Measurements from ENCODE around the gene ZNF823. TPM values are rescaled to one million over a fixed set of nuclear protein-coding genes. Genes with fewer than 3 reads are reported as not detected.

ZNF823 gene
- total and polyA plus RNA-seq, 2 donors (not counting 3 experiments of a cell fraction or from before 2014, with no cell fraction given): 1.4 to 4.4 TPM

GRCh38 chr19:11684987-11685675, 53.6 kb downstream of the ZNF823 start:
- Histone ChIP-seq H4K20me1 (replicated peaks; ENCODE audit: control insufficient read depth, extremely low read depth, insufficient read depth, low read length) (no peaks in the 10 kb centered on the region), H3K9me3 (replicated peaks; ENCODE audit: control insufficient read depth, insufficient read depth, low read length) (peaks cover 3% of the 10 kb centered on the region), H3K36me3 (ENCODE audit: control insufficient read depth in 2 of 2, extremely low read depth in 1 of 2, insufficient read depth in 2 of 2, low read length in 2 of 2) (no peaks in the 10 kb centered on the region), H3K9ac (replicated peaks; ENCODE audit: extremely low read depth, insufficient read depth, low read length) (no peak overlapping the region), H3K4me1 (ENCODE audit: control insufficient read depth, extremely low read depth, insufficient read depth, low read length) (no peaks in the 10 kb centered on the region), H3K4me2 (ENCODE audit: insufficient read depth, low read length) (no peak overlapping the region), H3K79me2 (ENCODE audit: control insufficient read depth, insufficient read depth, low read length) (no peaks in the 10 kb centered on the region), H3K9me1 (replicated peaks; ENCODE audit: control insufficient read depth, extremely low read depth, insufficient read depth, low read length) (no peaks in the 10 kb centered on the region), H3K27me3 (ENCODE audit: control insufficient read depth in 2 of 2, insufficient read depth in 2 of 2, low read length in 2 of 2) (no peaks in the 10 kb centered on the region), H3K4me3 (replicated peaks in 1 of 3; ENCODE audit: insufficient read depth in 1 of 3, low read depth in 1 of 3, low read length in 3 of 3) (no peak overlapping the region), H2AFZ (ENCODE audit: low read depth, low read length) (no peak overlapping the region), H3K27ac (ENCODE audit: insufficient read depth, low read depth, low read length) (no peak overlapping the region)
- dilution Hi-C loops (cut with MboI; ENCODE audit: extremely low pct_ligation_motif_present, low sequenced_read_pairs): no loop called here
- DNase-seq (ENCODE audit: low read depth, low spot score) (no peak), FAIRE-seq (no peak)
- ChIA-PET POLR2A (no interaction called here), CTCF (no interaction called here)
- no peak for TF ChIP-seq MYC (IDR thresholded peaks at IDR 0.05; ENCODE audit: low read depth, low read length)
- TF ChIP-seq JUN (IDR thresholded peaks at IDR 0.05; ENCODE audit: borderline replicate concordance, insufficient read depth, insufficient read length, low read depth): no peak
- no peak for TF ChIP-seq POLR2AphosphoS5 (IDR thresholded peaks at IDR 0.05; ENCODE audit: insufficient read depth, low read depth, low read length)
- no peak for TF ChIP-seq CTCF (IDR thresholded peaks at IDR 0.05; ENCODE audit: extremely low read depth in 1 of 2, insufficient read depth in 1 of 2, low read depth in 1 of 2, low read length in 2 of 2)
- TF ChIP-seq POLR2A (IDR thresholded peaks at IDR 0.05; ENCODE audit: low read depth, low read length): no peak
- TF ChIP-seq MAX (IDR thresholded peaks at IDR 0.05; ENCODE audit: insufficient read depth, insufficient read length): no peak
- no TSS peak for BruUV-seq (replicated peaks)
- intact Hi-C loops (cut with micrococcal nuclease): no loop called here

Data from endothelial cell of umbilical vein (primary cell).